ENCODE measurements around the gene SEPTIN6.
A peak's percentile ranks its signal among the peaks of the same experiment; 100 is the strongest.
"Not testable (repeated sequence)": the region's sequence is repeated elsewhere in the genome, so short reads cannot be mapped to it uniquely, and the experiment has no call there.

SEPTIN6 gene

GRCh38 chrX:119684916-119685224 lies 8.1 kb downstream of the SEPTIN6 start:
- Mint-ChIP-seq H3K27me3 (no peaks in the 10 kb centered on the region), H3K4me3 (peak overlapping the region; percentile 63), H3K9me3 (no peaks in the 10 kb centered on the region), H3K36me3 (ENCODE audit: low read depth) (no peaks in the 10 kb centered on the region), H3K27ac (peak overlapping the region; percentile 98), H3K4me1 (ENCODE audit: low read depth) (peaks cover 49% of the 10 kb centered on the region)
- intact Hi-C loops (cut with micrococcal nuclease): no loop called here

GRCh38 chrX:119684312-119684711 lies 8.7 kb downstream of the SEPTIN6 start:
- H3K4me1 Mint-ChIP-seq (ENCODE audit: low read depth): peaks cover 50% of the 10 kb centered on the region

GRCh38 chrX:119682019-119682989 lies 10.7 kb downstream of the SEPTIN6 start:
- H3K4me3 Mint-ChIP-seq: no peak overlapping the region
- H3K27me3 Mint-ChIP-seq: no peaks in the 10 kb centered on the region
- H3K9me3 Mint-ChIP-seq: no peaks in the 10 kb centered on the region
- H3K27ac Mint-ChIP-seq: peak overlapping the region; percentile 25
- no peaks in the 10 kb centered on the region for H3K36me3 Mint-ChIP-seq (ENCODE audit: low read depth)
- peaks cover 44% of the 10 kb centered on the region for H3K4me1 Mint-ChIP-seq (ENCODE audit: low read depth)
- intact Hi-C loops (cut with micrococcal nuclease): no loop called here

More at GRCh38 chrX:119684312-119684711, 8.7 kb downstream of the SEPTIN6 start:
- H3K9me3 Mint-ChIP-seq; H3K4me3 Mint-ChIP-seq; intact Hi-C loops (cut with micrococcal nuclease); H3K36me3 Mint-ChIP-seq (ENCODE audit: low read depth); H3K27me3 Mint-ChIP-seq: not testable (repeated sequence)
- peak overlapping the region; percentile 98 for H3K27ac Mint-ChIP-seq

GRCh38 chrX:119677654-119677981 lies 15.3 kb downstream of the SEPTIN6 start:
- Mint-ChIP-seq H3K4me1 (ENCODE audit: low read depth) (peaks cover 21% of the 10 kb centered on the region), H3K36me3 (ENCODE audit: low read depth) (peaks cover 22% of the 10 kb centered on the region), H3K27ac (peak overlapping the region; percentile 79), H3K27me3 (no peaks in the 10 kb centered on the region), H3K9me3 (no peaks in the 10 kb centered on the region), H3K4me3 (peak overlapping the region; percentile 9)
- intact Hi-C loops (cut with micrococcal nuclease): no loop called here

GRCh38 chrX:119676949-119677653 lies 15.9 kb downstream of the SEPTIN6 start:
- Mint-ChIP-seq H3K9me3 (no peaks in the 10 kb centered on the region), H3K4me1 (ENCODE audit: low read depth) (peaks cover 16% of the 10 kb centered on the region), H3K27ac (no peak overlapping the region), H3K27me3 (no peaks in the 10 kb centered on the region), H3K36me3 (ENCODE audit: low read depth) (peaks cover 27% of the 10 kb centered on the region), H3K4me3 (no peak overlapping the region)
- intact Hi-C loops (cut with micrococcal nuclease): no loop called here

- Mint-ChIP-seq H3K4me1 (ENCODE audit: low read depth) (no peaks in the 10 kb centered on the region), H3K36me3 (ENCODE audit: low read depth) (peaks cover 55% of the 10 kb centered on the region), H3K27ac (no peak overlapping the region), H3K9me3 (no peaks in the 10 kb centered on the region), H3K27me3 (no peaks in the 10 kb centered on the region), H3K4me3 (no peak overlapping the region)
- intact Hi-C loops (cut with micrococcal nuclease): no loop called here
Observed at GRCh38 chrX:119673336-119673735, 19.6 kb downstream of the SEPTIN6 start.

- Mint-ChIP-seq H3K27me3 (no peaks in the 10 kb centered on the region), H3K4me3 (no peak overlapping the region), H3K4me1 (ENCODE audit: low read depth) (peaks cover 3% of the 10 kb centered on the region), H3K9me3 (no peaks in the 10 kb centered on the region), H3K27ac (no peak overlapping the region), H3K36me3 (ENCODE audit: low read depth) (peaks cover 64% of the 10 kb centered on the region)
- intact Hi-C loops (cut with micrococcal nuclease): no loop called here
Observed at GRCh38 chrX:119672426-119672825, 20.5 kb downstream of the SEPTIN6 start.

- Mint-ChIP-seq H3K4me3 (no peak overlapping the region), H3K4me1 (ENCODE audit: low read depth) (peaks cover 28% of the 10 kb centered on the region), H3K36me3 (ENCODE audit: low read depth) (peaks cover 64% of the 10 kb centered on the region), H3K9me3 (no peaks in the 10 kb centered on the region), H3K27ac (no peak overlapping the region), H3K27me3 (no peaks in the 10 kb centered on the region)
- intact Hi-C loops (cut with micrococcal nuclease): no loop called here
Observed at GRCh38 chrX:119669424-119670037, 23.4 kb downstream of the SEPTIN6 start.

- no peak overlapping the region for H3K4me3 Mint-ChIP-seq
- intact Hi-C loops (cut with micrococcal nuclease): no loop called here
- H3K4me1 Mint-ChIP-seq (ENCODE audit: low read depth): peaks cover 29% of the 10 kb centered on the region
- no peaks in the 10 kb centered on the region for H3K27me3 Mint-ChIP-seq
- peak overlapping the region; percentile 17 for H3K27ac Mint-ChIP-seq
- H3K9me3 Mint-ChIP-seq: no peaks in the 10 kb centered on the region
- peaks cover 59% of the 10 kb centered on the region for H3K36me3 Mint-ChIP-seq (ENCODE audit: low read depth)
Observed at GRCh38 chrX:119667111-119667878, 25.7 kb downstream of the SEPTIN6 start.

- intact Hi-C loops (cut with micrococcal nuclease): not testable (repeated sequence)
Observed at GRCh38 chrX:119664877-119665276, 28.1 kb downstream of the SEPTIN6 start.

GRCh38 chrX:119661486-119661885 lies 31.5 kb downstream of the SEPTIN6 start:
- Mint-ChIP-seq H3K9me3 (no peaks in the 10 kb centered on the region), H3K4me1 (ENCODE audit: low read depth) (peaks cover 25% of the 10 kb centered on the region), H3K4me3 (no peak overlapping the region), H3K27me3 (no peaks in the 10 kb centered on the region), H3K27ac (no peak overlapping the region), H3K36me3 (ENCODE audit: low read depth) (peaks cover 60% of the 10 kb centered on the region)
- intact Hi-C loops (cut with micrococcal nuclease): no loop called here

More at GRCh38 chrX:119664877-119665276, 28.1 kb downstream of the SEPTIN6 start:
- Mint-ChIP-seq H3K36me3 (ENCODE audit: low read depth) (peaks cover 62% of the 10 kb centered on the region), H3K4me1 (ENCODE audit: low read depth) (peaks cover 36% of the 10 kb centered on the region)
- not testable (repeated sequence) for H3K9me3 Mint-ChIP-seq, H3K4me3 Mint-ChIP-seq, H3K27ac Mint-ChIP-seq, H3K27me3 Mint-ChIP-seq

GRCh38 chrX:119659522-119659921 lies 33.4 kb downstream of the SEPTIN6 start:
- Mint-ChIP-seq H3K4me1 (ENCODE audit: low read depth) (peaks cover 21% of the 10 kb centered on the region), H3K27me3 (no peaks in the 10 kb centered on the region), H3K9me3 (no peaks in the 10 kb centered on the region), H3K4me3 (no peak overlapping the region), H3K27ac (no peak overlapping the region), H3K36me3 (ENCODE audit: low read depth) (peaks cover 73% of the 10 kb centered on the region)
- intact Hi-C loops (cut with micrococcal nuclease): no loop called here

GRCh38 chrX:119655125-119655524 lies 37.8 kb downstream of the SEPTIN6 start:
- peaks cover 13% of the 10 kb centered on the region for H3K4me1 Mint-ChIP-seq (ENCODE audit: low read depth)
- H3K27me3 Mint-ChIP-seq: no peaks in the 10 kb centered on the region
- intact Hi-C loops (cut with micrococcal nuclease): no loop called here
- H3K9me3 Mint-ChIP-seq: no peaks in the 10 kb centered on the region
- H3K4me3 Mint-ChIP-seq: no peak overlapping the region
- H3K27ac Mint-ChIP-seq: peak overlapping the region; percentile 28
- H3K36me3 Mint-ChIP-seq (ENCODE audit: low read depth): peaks cover 77% of the 10 kb centered on the region
